Progenitor cell of endocrine pancreas (in vitro differentiated cells): ENCODE data around the gene PSMD3. TPM values are rescaled to one million over a fixed set of nuclear protein-coding genes. Genes with fewer than 3 reads are reported as not detected.

Experiments
- DNase-seq: peaks from one replicate; pipeline ENCODE4 v3.0.0; 2021; ENCODE audit warnings: low spot score; ENCODE audit not compliant: unreplicated experiment
- H3K27ac Mint-ChIP-seq: 2 replicates; pipeline ENCODE4 v1.8.0; 2021; ENCODE audit warnings: mild to moderate bottlenecking, moderate library complexity, mixed read lengths
- H3K27me3 Mint-ChIP-seq: 2 replicates; pipeline ENCODE4 v1.8.0; 2021; ENCODE audit warnings: mixed read lengths
- H3K36me3 Mint-ChIP-seq: 2 replicates; pipeline ENCODE4 v1.8.0; 2022; ENCODE audit warnings: mixed read lengths; ENCODE audit not compliant: insufficient read depth
- H3K4me1 Mint-ChIP-seq: 2 replicates; pipeline ENCODE4 v1.8.0; 2021; ENCODE audit warnings: low read depth, mixed read lengths
- H3K4me3 Mint-ChIP-seq: 2 replicates; pipeline ENCODE4 v1.8.0; 2021; ENCODE audit warnings: low read depth, mild to moderate bottlenecking, moderate library complexity, mixed read lengths
- H3K9me3 Mint-ChIP-seq: 2 replicates; pipeline ENCODE4 v1.8.0; 2021; ENCODE audit warnings: low read depth, mixed read lengths
- total RNA-seq: library from RNA; stranded (reverse); gene quantifications from 2 replicates; pipeline ENCODE4 v1.2.1, GENCODE V29; 2021
- TF ChIP-seq, protein P1 (sequence below): fragments of 200-600 bp; sonication (generic); IDR thresholded peaks from one replicate; pipeline ENCODE4 v1.5.0; 2021; ENCODE audit warnings: antibody characterized with exemption, mild to moderate bottlenecking; ENCODE audit not compliant: unreplicated experiment

PSMD3 gene
- total RNA-seq, 1 donor from 2014 or later = 117 TPM

DNA sequence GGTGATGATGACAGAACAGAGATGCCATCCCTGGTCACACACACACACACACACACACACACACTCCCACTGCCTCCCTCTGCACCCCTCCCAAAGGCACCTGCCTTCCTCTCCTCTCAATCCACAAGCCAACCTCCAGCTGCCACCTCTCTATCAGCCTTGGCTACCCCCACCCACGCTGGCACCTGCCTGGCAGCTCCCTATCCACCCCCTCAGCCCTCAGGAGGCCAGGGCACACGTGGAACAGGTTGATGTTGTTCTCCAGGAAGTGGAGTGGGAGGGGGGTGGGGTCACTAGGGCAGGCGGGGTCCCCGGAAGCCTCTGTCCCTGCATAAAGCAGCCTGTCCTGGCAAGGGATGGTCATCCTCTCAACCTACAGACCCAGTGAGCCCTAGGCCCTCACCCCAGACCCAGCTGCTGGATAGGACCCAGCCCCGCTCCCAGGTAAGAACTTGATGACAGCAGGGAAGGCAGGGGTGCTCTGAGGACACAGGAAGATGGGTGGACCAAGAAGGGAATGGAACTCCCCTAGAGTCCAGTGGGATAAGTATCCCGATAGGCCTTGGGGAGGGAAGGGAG lies 17.9 kb upstream of the PSMD3 start, which contains the start of gene GSDMA:
TSS of gene GSDMA (plus strand) at position 363 of the 579 bp plus-strand sequence. CDS start 2,684 bp downstream, outside the sequence.
- no peak for DNase-seq
- H3K9me3 Mint-ChIP-seq = no peaks in the 10 kb centered on the region
- no peak within 1 kb of the TSS for H3K4me3 Mint-ChIP-seq
- peaks cover 25% of the 10 kb centered on the region for H3K27me3 Mint-ChIP-seq
- H3K4me1 Mint-ChIP-seq = peaks cover 2% of the 10 kb centered on the region
- TF ChIP-seq, protein P1, sequence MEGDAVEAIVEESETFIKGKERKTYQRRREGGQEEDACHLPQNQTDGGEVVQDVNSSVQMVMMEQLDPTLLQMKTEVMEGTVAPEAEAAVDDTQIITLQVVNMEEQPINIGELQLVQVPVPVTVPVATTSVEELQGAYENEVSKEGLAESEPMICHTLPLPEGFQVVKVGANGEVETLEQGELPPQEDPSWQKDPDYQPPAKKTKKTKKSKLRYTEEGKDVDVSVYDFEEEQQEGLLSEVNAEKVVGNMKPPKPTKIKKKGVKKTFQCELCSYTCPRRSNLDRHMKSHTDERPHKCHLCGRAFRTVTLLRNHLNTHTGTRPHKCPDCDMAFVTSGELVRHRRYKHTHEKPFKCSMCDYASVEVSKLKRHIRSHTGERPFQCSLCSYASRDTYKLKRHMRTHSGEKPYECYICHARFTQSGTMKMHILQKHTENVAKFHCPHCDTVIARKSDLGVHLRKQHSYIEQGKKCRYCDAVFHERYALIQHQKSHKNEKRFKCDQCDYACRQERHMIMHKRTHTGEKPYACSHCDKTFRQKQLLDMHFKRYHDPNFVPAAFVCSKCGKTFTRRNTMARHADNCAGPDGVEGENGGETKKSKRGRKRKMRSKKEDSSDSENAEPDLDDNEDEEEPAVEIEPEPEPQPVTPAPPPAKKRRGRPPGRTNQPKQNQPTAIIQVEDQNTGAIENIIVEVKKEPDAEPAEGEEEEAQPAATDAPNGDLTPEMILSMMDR = no peak
- H3K27ac Mint-ChIP-seq = no peak within 1 kb of the TSS
- H3K36me3 Mint-ChIP-seq = no peaks in the 10 kb centered on the region

DNA sequence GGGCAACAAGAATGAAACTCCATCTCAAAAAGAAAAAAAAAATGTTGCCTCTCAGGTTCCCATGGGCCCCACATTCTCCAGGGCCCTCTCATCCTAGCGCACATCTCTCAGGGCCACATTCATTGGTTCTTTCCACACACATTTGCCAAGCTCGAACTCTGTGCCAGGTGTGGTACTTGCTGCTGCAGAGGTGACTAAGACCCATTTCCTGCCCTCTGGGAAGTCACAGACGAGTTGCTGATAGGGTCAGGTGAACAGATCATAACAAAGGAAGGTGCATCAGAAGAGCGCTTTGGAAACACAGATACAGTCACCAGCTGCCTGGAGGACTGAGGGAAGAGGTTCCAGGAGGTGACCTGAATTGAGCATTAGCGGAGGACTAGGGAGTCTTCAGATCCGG lies 16.8 kb upstream of the PSMD3 start:
- Mint-ChIP-seq H3K27me3 (peaks cover 30% of the 10 kb centered on the region), H3K4me3 (no peak overlapping the region), H3K36me3 (no peaks in the 10 kb centered on the region), H3K27ac (no peak overlapping the region), H3K9me3 (no peaks in the 10 kb centered on the region), H3K4me1 (peaks cover 2% of the 10 kb centered on the region)
- DNase-seq = no peak
- TF ChIP-seq, protein P1 = no peak

DNA sequence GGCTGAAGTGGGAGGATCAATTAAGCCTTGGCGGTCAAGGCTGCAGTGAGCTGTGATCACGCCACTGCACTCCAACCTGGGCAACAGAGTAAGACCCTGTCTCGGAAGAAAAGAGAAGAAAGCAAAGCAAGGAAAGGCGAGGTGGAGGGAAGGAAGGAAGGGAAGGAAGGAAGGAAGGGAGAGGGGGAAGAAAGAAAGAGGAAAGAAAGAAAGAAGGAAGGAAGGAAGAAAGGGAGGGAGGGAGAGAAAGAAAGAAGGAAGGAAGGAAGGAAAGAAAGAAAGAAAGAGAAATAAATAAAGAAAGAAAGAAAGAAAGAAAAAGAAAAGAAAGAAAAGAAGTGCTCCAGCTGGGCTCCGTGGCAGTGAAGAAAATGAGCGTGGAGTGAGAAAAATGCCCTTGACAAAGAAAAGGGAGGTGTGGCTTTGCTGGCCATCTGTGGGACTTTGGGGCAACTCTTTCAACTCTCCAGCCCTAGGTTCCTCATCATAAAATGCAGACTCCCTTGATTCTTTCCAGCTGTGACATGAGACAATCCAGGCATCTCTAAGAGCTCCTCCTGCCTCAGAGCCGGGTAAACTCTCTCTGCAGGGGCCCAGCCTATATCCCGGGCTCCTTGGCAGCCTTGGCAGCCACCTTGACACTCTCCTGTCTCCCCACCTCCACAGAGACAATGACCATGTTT lies 15.4 kb upstream of the PSMD3 start:
- H3K4me1 Mint-ChIP-seq = no peaks in the 10 kb centered on the region
- TF ChIP-seq, protein P1 = no peak
- H3K27ac Mint-ChIP-seq = no peak overlapping the region
- peaks cover 40% of the 10 kb centered on the region for H3K27me3 Mint-ChIP-seq
- no peak overlapping the region for H3K4me3 Mint-ChIP-seq
- H3K36me3 Mint-ChIP-seq = no peaks in the 10 kb centered on the region
- no peaks in the 10 kb centered on the region for H3K9me3 Mint-ChIP-seq
- DNase-seq = no peak

DNA sequence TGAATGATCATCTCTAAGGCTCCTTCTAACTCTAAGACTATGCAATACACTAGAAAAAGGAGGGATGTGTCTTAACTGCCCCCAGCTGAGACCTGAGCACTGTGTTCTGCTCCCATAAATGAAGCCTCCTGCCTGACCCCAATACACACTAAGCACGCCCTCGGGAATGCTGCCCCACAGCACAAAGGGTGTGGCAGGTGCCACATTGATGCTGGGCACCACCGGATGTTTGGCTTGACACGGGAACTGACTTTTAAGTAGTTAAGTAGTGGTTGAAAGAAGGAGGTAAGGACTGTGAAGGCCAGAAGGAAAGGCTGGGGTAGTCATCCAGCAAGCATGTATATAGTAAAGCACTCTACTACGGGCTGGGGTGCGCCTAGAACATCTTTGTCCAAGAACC lies 13.8 kb upstream of the PSMD3 start:
- no peak overlapping the region for H3K4me3 Mint-ChIP-seq
- no peaks in the 10 kb centered on the region for H3K9me3 Mint-ChIP-seq
- H3K27me3 Mint-ChIP-seq = peaks cover 52% of the 10 kb centered on the region
- no peak overlapping the region for H3K27ac Mint-ChIP-seq
- H3K36me3 Mint-ChIP-seq = no peaks in the 10 kb centered on the region
- no peak for DNase-seq
- no peaks in the 10 kb centered on the region for H3K4me1 Mint-ChIP-seq
- TF ChIP-seq, protein P1 = no peak

DNA sequence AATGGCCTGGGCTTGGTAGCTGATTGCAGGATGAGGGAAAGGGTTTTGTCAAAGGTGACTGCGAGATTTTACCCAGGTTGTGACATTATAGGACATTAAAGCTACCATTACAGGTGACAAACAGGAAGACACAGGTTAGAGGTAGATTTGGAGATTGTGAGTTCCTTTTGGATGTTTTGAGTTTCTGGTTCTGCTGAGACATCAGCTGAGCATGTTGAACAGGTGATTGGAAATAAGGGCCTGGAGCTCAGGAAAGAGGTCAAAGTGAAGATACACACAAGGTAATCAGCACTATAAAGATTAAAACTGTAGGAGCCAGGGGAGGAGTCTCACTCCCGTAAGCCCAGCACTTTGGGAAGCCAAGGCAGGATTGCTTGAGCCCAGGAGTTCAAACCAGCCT lies 11.8 kb upstream of the PSMD3 start:
- H3K36me3 Mint-ChIP-seq = no peaks in the 10 kb centered on the region
- TF ChIP-seq, protein P1 = no peak
- H3K27ac Mint-ChIP-seq = no peak overlapping the region
- no peak overlapping the region for H3K4me3 Mint-ChIP-seq
- peaks cover 60% of the 10 kb centered on the region for H3K27me3 Mint-ChIP-seq
- DNase-seq = no peak
- no peaks in the 10 kb centered on the region for H3K4me1 Mint-ChIP-seq
- H3K9me3 Mint-ChIP-seq = no peaks in the 10 kb centered on the region
